SK-N-SH (cell line): ENCODE data around the gene CTNNA3. TPM values are rescaled to one million over a fixed set of nuclear protein-coding genes. Genes with fewer than 3 reads are reported as not detected.

Experiments
- CTCF ChIA-PET: fragments of 300-600, 350-600 bp; formaldehyde crosslinking; extraction: SDS; loops from one replicate; lab custom pipeline; 2021; lab: Yijun Ruan, JAX
- POLR2A ChIA-PET: fragments of 350-600 bp; sonication (Branson Sonifier 250); formaldehyde crosslinking; extraction: SDS; loops from one replicate; lab custom pipeline; 2020; ENCODE audit warnings: antibody characterized with exemption, inconsistent platforms; lab: Yijun Ruan, JAX
- DNase-seq: peaks from one replicate; pipeline ENCODE4 v3.0.0; 2012
- H2AFZ ChIP-seq: fragments of 200-600 bp; sonication (generic); 2 replicates; pipeline ENCODE4 v1.8.1; 2016; ENCODE audit warnings: antibody characterized with exemption, mild to moderate bottlenecking, low read depth
- H3F3A ChIP-seq: fragments of 200-600 bp; sonication (generic); replicated peaks from 2 replicates; pipeline ENCODE3; 2016; ENCODE audit warnings: antibody characterized with exemption, mild to moderate bottlenecking; ENCODE audit not compliant: insufficient read depth
- H3K27ac ChIP-seq, 2 experiments: fragments of 200-500 bp in 1 of 2; fragments of 200-600 bp in 1 of 2; sonication (Bioruptor generic) in 1 of 2; sonication (generic), shearing (Covaris generic) in 1 of 2; 2 replicates each; pipeline versions ENCODE4 v1.5.1 to v1.6.1; 2014 to 2016; ENCODE audit warnings: low read depth in 2 of 2, inconsistent platforms in 1 of 2, low read length in 1 of 2, mild to moderate bottlenecking in 1 of 2, mixed read lengths in 1 of 2
- H3K27me3 ChIP-seq: fragments of 200-600 bp; sonication (generic), shearing (Covaris generic); 2 replicates; pipeline ENCODE4 v1.6.1; 2016; ENCODE audit warnings: mixed run types; ENCODE audit not compliant: insufficient read depth
- H3K36me3 ChIP-seq, 2 experiments: fragments of 200-500 bp in 1 of 2; fragments of 200-600 bp in 1 of 2; sonication (Bioruptor generic) in 1 of 2; sonication (generic) in 1 of 2; replicated peaks in 1 of 2; 2 replicates each; pipeline versions ENCODE3 to v1.5.1; 2014 to 2016; ENCODE audit warnings: low read length in 1 of 2, mild to moderate bottlenecking in 1 of 2; ENCODE audit not compliant: insufficient read depth in 2 of 2, control insufficient read depth in 1 of 2
- H3K4me1 ChIP-seq, 2 experiments: fragments of 200-500 bp in 1 of 2; fragments of 200-600 bp in 1 of 2; sonication (Bioruptor generic) in 1 of 2; sonication (generic), shearing (Covaris generic) in 1 of 2; 2 replicates each; pipeline versions ENCODE4 v1.5.1 to v1.6.1; 2014 to 2016; ENCODE audit warnings: low read depth in 1 of 2, low read length in 1 of 2, mixed run types in 1 of 2; ENCODE audit not compliant: insufficient read depth in 2 of 2, control insufficient read depth in 1 of 2
- H3K4me2 ChIP-seq: fragments of 200-600 bp; sonication (generic), shearing (Covaris generic); 2 replicates; pipeline ENCODE4 v1.6.1; 2017; ENCODE audit warnings: mixed run types
- H3K4me3 ChIP-seq, 2 experiments: fragments of 200-500 bp in 1 of 2; fragments of 200-600 bp in 1 of 2; sonication (Bioruptor generic) in 1 of 2; sonication (generic), shearing (Covaris generic) in 1 of 2; 2 replicates each; pipeline versions ENCODE4 v1.5.1 to v1.8.1; 2014 to 2016; ENCODE audit warnings: low read depth in 2 of 2, inconsistent platforms in 1 of 2, low read length in 1 of 2, mild to moderate bottlenecking in 1 of 2, mixed read lengths in 1 of 2, moderate library complexity in 1 of 2
- H3K79me2 ChIP-seq: fragments of 200-600 bp; sonication (generic); 2 replicates; pipeline ENCODE4 v1.8.1; 2017; ENCODE audit warnings: mild to moderate bottlenecking; ENCODE audit not compliant: insufficient read depth
- H3K9ac ChIP-seq: fragments of 200-600 bp; sonication (generic); 2 replicates; pipeline ENCODE4 v1.6.1; 2017; ENCODE audit warnings: mixed run types
- H3K9me2 ChIP-seq: fragments of 200-600 bp; sonication (generic); 2 replicates; pipeline ENCODE4 v1.6.1; 2017; ENCODE audit warnings: mixed run types
- H3K9me3 ChIP-seq: fragments of 200-600 bp; sonication (generic); 2 replicates; pipeline ENCODE4 v1.6.1; 2017; ENCODE audit warnings: mixed run types, mild to moderate bottlenecking, moderate library complexity
- H4K20me1 ChIP-seq: fragments of 200-600 bp; sonication (generic); 2 replicates; pipeline ENCODE4 v1.6.1; 2017; ENCODE audit warnings: mild to moderate bottlenecking, mixed run types; ENCODE audit not compliant: insufficient read depth
- CHD2 ChIP-seq: fragments of 150-350 bp; IDR thresholded peaks from 2 replicates; pipeline ENCODE4 v1.6.1; 2018; ENCODE audit warnings: low read length; ENCODE audit not compliant: partially characterized antibody
- EP300 ChIP-seq, 2 experiments: IDR thresholded peaks; 2 replicates each; pipeline versions ENCODE4 v1.4.0 to v1.6.1; 2012; ENCODE audit warnings: borderline replicate concordance in 1 of 2, low read depth in 1 of 2, low read length in 1 of 2
- EZH2phosphoT487 ChIP-seq: fragments of 200-600 bp; sonication (generic); IDR thresholded peaks from 2 replicates; pipeline ENCODE4 v1.6.1; 2017; ENCODE audit warnings: low read depth, mixed run types, mild to moderate bottlenecking, antibody characterized with exemption, moderate library complexity, borderline replicate concordance
- FOXM1 ChIP-seq: IDR thresholded peaks from 2 replicates; pipeline ENCODE4 v1.4.0; 2012; ENCODE audit warnings: low read depth, mild to moderate bottlenecking
- GABPA ChIP-seq: IDR thresholded peaks from 2 replicates; pipeline ENCODE4 v1.4.0; 2012; ENCODE audit warnings: low read depth, mild to moderate bottlenecking
- GATA2 ChIP-seq: sonication (generic); formaldehyde crosslinking; IDR thresholded peaks from 2 replicates; pipeline ENCODE4 v1.5.0; 2020; ENCODE audit warnings: mild to moderate bottlenecking, missing genetic modification reagents
- IRF3 ChIP-seq: fragments of 150-350 bp; IDR thresholded peaks from 2 replicates; pipeline ENCODE4 v1.6.1; 2016; ENCODE audit warnings: mild to moderate bottlenecking, low read depth, low read length
- JUND ChIP-seq: IDR thresholded peaks from 2 replicates; pipeline ENCODE4 v1.4.0; 2012
- MAX ChIP-seq: IDR thresholded peaks from 2 replicates; pipeline ENCODE4 v1.4.0; 2012; ENCODE audit warnings: low read depth
- MEF2A ChIP-seq: IDR thresholded peaks from 2 replicates; pipeline ENCODE4 v1.4.0; 2012; ENCODE audit warnings: low read depth, borderline replicate concordance
- MXI1 ChIP-seq: IDR thresholded peaks from 2 replicates; pipeline ENCODE4 v1.6.1; 2012; ENCODE audit warnings: mild to moderate bottlenecking, low read depth, low read length, improper control_type of control experiment
- POLR2AphosphoS5 ChIP-seq: IDR thresholded peaks from 2 replicates; pipeline ENCODE4 v1.6.1; 2012; ENCODE audit warnings: low read depth, low read length
- RAD21 ChIP-seq: IDR thresholded peaks from 2 replicates; pipeline ENCODE4 v1.6.1; 2012; ENCODE audit warnings: mild to moderate bottlenecking, low read length
- REST ChIP-seq: IDR thresholded peaks from 2 replicates; pipeline ENCODE4 v1.6.1; 2012; ENCODE audit warnings: mild to moderate bottlenecking, low read depth, low read length, moderate library complexity
- RFX5 ChIP-seq: IDR thresholded peaks from 2 replicates; pipeline ENCODE4 v1.6.1; 2012; ENCODE audit warnings: mild to moderate bottlenecking, improper control_type of control experiment, low read length
- RXRA ChIP-seq: IDR thresholded peaks from 2 replicates; pipeline ENCODE4 v1.4.0; 2012; ENCODE audit warnings: low read depth, mild to moderate bottlenecking, borderline replicate concordance
- SIN3A ChIP-seq: IDR thresholded peaks from 2 replicates; pipeline ENCODE4 v1.6.1; 2012; ENCODE audit warnings: low read depth, mild to moderate bottlenecking, low read length, moderate library complexity, borderline replicate concordance
- SMC3 ChIP-seq: IDR thresholded peaks from 2 replicates; pipeline ENCODE4 v1.6.1; 2012; ENCODE audit warnings: low read depth, low read length, improper control_type of control experiment
- TCF12 ChIP-seq: IDR thresholded peaks from 2 replicates; pipeline ENCODE4 v1.4.0; 2012
- TEAD4 ChIP-seq: IDR thresholded peaks from 2 replicates; pipeline ENCODE4 v1.4.0; 2012; ENCODE audit warnings: mild to moderate bottlenecking, borderline replicate concordance; ENCODE audit not compliant: insufficient read depth
- USF2 ChIP-seq: fragments of 150-350 bp; IDR thresholded peaks from 2 replicates; pipeline ENCODE4 v1.6.1; 2017; ENCODE audit warnings: antibody characterized with exemption, low read length, low read depth, borderline replicate concordance
- YY1 ChIP-seq: IDR thresholded peaks from 2 replicates; pipeline ENCODE4 v1.4.0; 2012; ENCODE audit warnings: low read depth, mild to moderate bottlenecking
- WGBS: methylation state at CpG from one replicate; pipeline ENCODE4 v1.1.6; 2017; ENCODE audit warnings: low lambda C conversion rate; 5-methylcytosine and 5-hydroxymethylcytosine counted together
- polyA plus RNA-seq, 3 experiments: library from polyadenylated mRNA; depleted of rRNA; stranded (reverse); fragments of >200 nt; gene quantifications; 2 replicates each; pipeline ENCODE4 v1.2.3, GENCODE V29; 2012

The CTNNA3 gene
- polyA plus RNA-seq, 1 of the 3 experiments (the other 2 are of a cell fraction), result not detected

- TF ChIP-seq REST, result no peak
- no peak for TF ChIP-seq MAX
- no peak for TF ChIP-seq GATA2 (CRISPR knock-in tag)
- no peak for TF ChIP-seq EZH2phosphoT487
- no peak for TF ChIP-seq MEF2A
Measured at GRCh38 chr10:66555061-66555460, 1140.9 kb downstream of the CTNNA3 start (continued).

GRCh38 chr10:66552331-66552730 lies 1143.7 kb downstream of the CTNNA3 start:
- ChIA-PET POLR2A (no interaction called here), CTCF (interaction anchor here (0.6 kb wide), 1 partner anchor 61 kb away, joined by 3 read pairs; no protein-coding TSS in a partner anchor)
- Histone ChIP-seq H3K27ac (no peak overlapping the region), H4K20me1 (no peaks in the 10 kb centered on the region), H2AFZ (no peak overlapping the region), H3K4me1 (no peaks in the 10 kb centered on the region), H3F3A (no peaks in the 10 kb centered on the region), H3K4me2 (no peak overlapping the region), H3K9me3 (no peaks in the 10 kb centered on the region), H3K9ac (no peak overlapping the region), H3K36me3 (no peaks in the 10 kb centered on the region), H3K27me3 (no peaks in the 10 kb centered on the region), H3K4me3 (no peak overlapping the region), H3K79me2 (no peaks in the 10 kb centered on the region), H3K9me2 (no peaks in the 10 kb centered on the region; the same call in 1 of the 2 replicates)
- WGBS, result 6% methylated on average over 1 of the region's 1 CpG
- no peak for DNase-seq
- no peak for TF ChIP-seq RAD21
- TF ChIP-seq TEAD4, result no peak
- no peak for TF ChIP-seq REST
- TF ChIP-seq GABPA, result no peak
- no peak for TF ChIP-seq MEF2A
- TF ChIP-seq POLR2AphosphoS5, result no peak
- no peak for TF ChIP-seq JUND
- no peak for TF ChIP-seq RFX5
- no peak for TF ChIP-seq FOXM1
- no peak for TF ChIP-seq SIN3A
- TF ChIP-seq EP300 (IDR thresholded peaks at IDR 0.05; ENCODE audit: borderline replicate concordance in 1 of 2, low read depth in 1 of 2, low read length in 1 of 2), result no peak
- TF ChIP-seq YY1, result no peak
- no peak for TF ChIP-seq TCF12
- TF ChIP-seq RXRA, result no peak
- no peak for TF ChIP-seq IRF3
- no peak for TF ChIP-seq CHD2
- TF ChIP-seq SMC3, result no peak
- TF ChIP-seq USF2, result no peak
- no peak for TF ChIP-seq MXI1
- no peak for TF ChIP-seq MAX
